Stimulated activated CD8-positive, alpha-beta memory T cell treated with anti-CD3 and anti-CD28 coated beads, Interleukin-12 subunit alpha, Interleukin-12 subunit beta, amount 100 ng/mL, for 4 hours (primary cell): ENCODE results near the gene ATCAY.

ENCODE experiments used
- DNase-seq: peaks from one replicate; pipeline ENCODE4 v3.0.0-alpha.2; 2020; ENCODE audit warnings: low read depth

The ATCAY gene

GRCh38 chr19:3880471-3881271 is at the start of gene ATCAY:
ATCAY (plus strand) TSS chr19:3880685; CDS start chr19:3885768, 5,083 bp downstream.
- no peak for DNase-seq

GRCh38 chr19:3831601-3832000 is 48.9 kb upstream of the ATCAY start:
- no peak for DNase-seq

- no peak for DNase-seq
Measured at GRCh38 chr19:3832001-3832400, 48.5 kb upstream of the ATCAY start.

GRCh38 chr19:3833578-3834348 is 46.7 kb upstream of the ATCAY start:
- DNase-seq: no peak

GRCh38 chr19:3834349-3835054 is 46.0 kb upstream of the ATCAY start:
- no peak for DNase-seq

GRCh38 chr19:3835055-3835435 is 45.4 kb upstream of the ATCAY start:
- DNase-seq: no peak

- DNase-seq: no peak
Measured at GRCh38 chr19:3836887-3837286, 43.6 kb upstream of the ATCAY start.

- no peak for DNase-seq
Measured at GRCh38 chr19:3837332-3837731, 43.2 kb upstream of the ATCAY start.

GRCh38 chr19:3837922-3838321 is 42.6 kb upstream of the ATCAY start:
- DNase-seq: no peak

GRCh38 chr19:3838661-3839060 is 41.8 kb upstream of the ATCAY start:
- no peak for DNase-seq

GRCh38 chr19:3839941-3840340 is 40.5 kb upstream of the ATCAY start:
- DNase-seq: no peak

- DNase-seq: no peak
Measured at GRCh38 chr19:3840804-3841203, 39.7 kb upstream of the ATCAY start.

- no peak for DNase-seq
Measured at GRCh38 chr19:3842948-3843347, 37.5 kb upstream of the ATCAY start.

- DNase-seq: no peak
Measured at GRCh38 chr19:3844596-3844995, 35.9 kb upstream of the ATCAY start.

GRCh38 chr19:3849092-3849491 is 31.4 kb upstream of the ATCAY start:
- DNase-seq: peak; percentile 34

GRCh38 chr19:3849787-3850186 is 30.7 kb upstream of the ATCAY start:
- no peak for DNase-seq

- DNase-seq: no peak
Measured at GRCh38 chr19:3850320-3850972, 30.0 kb upstream of the ATCAY start.

GRCh38 chr19:3851254-3852176 is 29.0 kb upstream of the ATCAY start:
- no peak for DNase-seq

GRCh38 chr19:3852177-3852511 is 28.3 kb upstream of the ATCAY start:
- no peak for DNase-seq

- DNase-seq: peak; percentile 16
Measured at GRCh38 chr19:3852614-3853254, 27.8 kb upstream of the ATCAY start.

- DNase-seq: no peak
Measured at GRCh38 chr19:3855320-3855719, 25.2 kb upstream of the ATCAY start.
